Measurements from ENCODE around the gene PCNX4.

DNA sequence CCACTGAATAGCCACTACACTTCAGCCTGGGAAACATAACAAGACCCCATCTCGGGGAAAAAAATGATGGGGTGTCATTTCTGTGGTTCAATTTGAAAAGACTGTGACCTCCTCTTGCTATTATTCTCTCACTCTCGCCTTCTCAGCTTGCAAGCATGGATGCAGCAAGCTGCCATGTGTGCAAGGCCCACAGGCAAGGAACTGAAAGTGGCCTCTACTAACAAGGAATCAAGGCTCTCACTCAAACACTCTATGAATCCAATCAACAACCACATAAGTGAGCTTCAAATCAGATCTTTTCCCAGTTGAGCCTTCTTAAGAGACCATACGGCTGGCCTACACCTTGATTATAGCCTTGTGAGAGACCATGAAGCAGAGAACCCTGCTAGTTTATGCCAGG lies 91.4 kb downstream of the PCNX4 start:
- no peak for TF ChIP-seq POLR2AphosphoS5 (IDR thresholded peaks at IDR 0.05)
- TF ChIP-seq, protein P1, sequence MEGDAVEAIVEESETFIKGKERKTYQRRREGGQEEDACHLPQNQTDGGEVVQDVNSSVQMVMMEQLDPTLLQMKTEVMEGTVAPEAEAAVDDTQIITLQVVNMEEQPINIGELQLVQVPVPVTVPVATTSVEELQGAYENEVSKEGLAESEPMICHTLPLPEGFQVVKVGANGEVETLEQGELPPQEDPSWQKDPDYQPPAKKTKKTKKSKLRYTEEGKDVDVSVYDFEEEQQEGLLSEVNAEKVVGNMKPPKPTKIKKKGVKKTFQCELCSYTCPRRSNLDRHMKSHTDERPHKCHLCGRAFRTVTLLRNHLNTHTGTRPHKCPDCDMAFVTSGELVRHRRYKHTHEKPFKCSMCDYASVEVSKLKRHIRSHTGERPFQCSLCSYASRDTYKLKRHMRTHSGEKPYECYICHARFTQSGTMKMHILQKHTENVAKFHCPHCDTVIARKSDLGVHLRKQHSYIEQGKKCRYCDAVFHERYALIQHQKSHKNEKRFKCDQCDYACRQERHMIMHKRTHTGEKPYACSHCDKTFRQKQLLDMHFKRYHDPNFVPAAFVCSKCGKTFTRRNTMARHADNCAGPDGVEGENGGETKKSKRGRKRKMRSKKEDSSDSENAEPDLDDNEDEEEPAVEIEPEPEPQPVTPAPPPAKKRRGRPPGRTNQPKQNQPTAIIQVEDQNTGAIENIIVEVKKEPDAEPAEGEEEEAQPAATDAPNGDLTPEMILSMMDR (IDR thresholded peaks at IDR 0.05): no peak
- no peak for TF ChIP-seq POLR2A (IDR thresholded peaks at IDR 0.05)
